GM23338 (cell line): Measurements from ENCODE around the gene KIAA1671.

Experiments
- CREB1 ChIP-seq: fragments of 250-450 bp; sonication (Bioruptor Pico); IDR thresholded peaks from 2 replicates; pipeline ENCODE4 v1.5.0; 2020; ENCODE audit warnings: low read depth, mild to moderate bottlenecking, moderate library complexity
- EZH2 ChIP-seq: fragments of 200-600 bp; sonication (generic); IDR thresholded peaks from one replicate; pipeline ENCODE4 v1.8.0; 2017; ENCODE audit warnings: antibody characterized with exemption, mild to moderate bottlenecking, low read depth; ENCODE audit not compliant: unreplicated experiment
- EZH2phosphoT487 ChIP-seq: fragments of 200-600 bp; sonication (generic); IDR thresholded peaks from one replicate; pipeline ENCODE4 v1.8.1; 2018; ENCODE audit warnings: antibody characterized with exemption; ENCODE audit not compliant: unreplicated experiment
- JUNB ChIP-seq: IDR thresholded peaks from one replicate; pipeline ENCODE4 v1.6.1; 2016; ENCODE audit warnings: antibody characterized with exemption; ENCODE audit not compliant: unreplicated experiment
- NANOG ChIP-seq: IDR thresholded peaks from 2 replicates; pipeline ENCODE4 v1.6.1; 2016; ENCODE audit warnings: antibody characterized with exemption, borderline replicate concordance
- POLR2AphosphoS5 ChIP-seq: IDR thresholded peaks from 2 replicates; pipeline ENCODE4 v1.6.1; 2016; ENCODE audit warnings: antibody characterized with exemption, low read depth
- STAT1 ChIP-seq: IDR thresholded peaks from one replicate; pipeline ENCODE4 v1.6.1; 2016; ENCODE audit warnings: antibody characterized with exemption; ENCODE audit not compliant: unreplicated experiment
- ZNF114 ChIP-seq: fragments of 250-450 bp; sonication (Bioruptor Pico); IDR thresholded peaks from 2 replicates; pipeline ENCODE4 v1.5.0; 2020; ENCODE audit warnings: mild to moderate bottlenecking, moderate library complexity
- TF ChIP-seq, protein P1 (sequence below), 2 experiments: fragments of 200-600 bp in 1 of 2; sonication (generic) in 1 of 2; conservative IDR thresholded peaks; 2 replicates each; pipeline versions ENCODE4 v1.5.1 to v1.6.1; 2016 to 2017; ENCODE audit warnings: antibody characterized with exemption in 2 of 2, low read depth in 2 of 2, mild to moderate bottlenecking in 2 of 2, moderate library complexity in 1 of 2
- TF ChIP-seq, protein P2 (sequence below): IDR thresholded peaks from one replicate; pipeline ENCODE4 v1.6.1; 2018; ENCODE audit warnings: antibody characterized with exemption; ENCODE audit not compliant: unreplicated experiment
- TF ChIP-seq, protein P3 (sequence below): IDR thresholded peaks from 2 replicates; pipeline ENCODE4 v1.6.1; 2016; ENCODE audit warnings: antibody characterized with exemption

DNA sequence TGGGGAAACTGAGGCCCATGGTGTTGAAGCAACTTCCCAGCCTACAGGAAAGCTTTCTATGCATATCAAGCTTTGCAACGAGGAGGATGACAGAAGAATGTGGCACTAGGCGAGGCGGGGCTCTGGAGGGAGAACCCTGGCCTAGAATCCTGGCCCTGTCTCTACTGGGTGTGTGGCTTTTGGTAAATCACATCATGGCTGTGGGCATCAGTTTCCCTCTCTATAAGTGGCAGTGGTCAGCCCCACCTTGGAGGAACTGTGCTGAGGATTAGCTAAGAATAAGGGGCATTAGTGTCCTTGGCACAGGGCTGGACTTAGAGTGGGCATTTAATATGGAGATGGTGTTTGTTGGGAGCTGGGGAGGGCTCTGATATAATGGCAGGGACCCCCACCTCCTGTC lies 124.5 kb downstream of the KIAA1671 start:
- TF ChIP-seq, protein P1, sequence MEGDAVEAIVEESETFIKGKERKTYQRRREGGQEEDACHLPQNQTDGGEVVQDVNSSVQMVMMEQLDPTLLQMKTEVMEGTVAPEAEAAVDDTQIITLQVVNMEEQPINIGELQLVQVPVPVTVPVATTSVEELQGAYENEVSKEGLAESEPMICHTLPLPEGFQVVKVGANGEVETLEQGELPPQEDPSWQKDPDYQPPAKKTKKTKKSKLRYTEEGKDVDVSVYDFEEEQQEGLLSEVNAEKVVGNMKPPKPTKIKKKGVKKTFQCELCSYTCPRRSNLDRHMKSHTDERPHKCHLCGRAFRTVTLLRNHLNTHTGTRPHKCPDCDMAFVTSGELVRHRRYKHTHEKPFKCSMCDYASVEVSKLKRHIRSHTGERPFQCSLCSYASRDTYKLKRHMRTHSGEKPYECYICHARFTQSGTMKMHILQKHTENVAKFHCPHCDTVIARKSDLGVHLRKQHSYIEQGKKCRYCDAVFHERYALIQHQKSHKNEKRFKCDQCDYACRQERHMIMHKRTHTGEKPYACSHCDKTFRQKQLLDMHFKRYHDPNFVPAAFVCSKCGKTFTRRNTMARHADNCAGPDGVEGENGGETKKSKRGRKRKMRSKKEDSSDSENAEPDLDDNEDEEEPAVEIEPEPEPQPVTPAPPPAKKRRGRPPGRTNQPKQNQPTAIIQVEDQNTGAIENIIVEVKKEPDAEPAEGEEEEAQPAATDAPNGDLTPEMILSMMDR (conservative IDR thresholded peaks at IDR 0.05; ENCODE audit: low read depth in 2 of 2), result no peak
- TF ChIP-seq, protein P2, sequence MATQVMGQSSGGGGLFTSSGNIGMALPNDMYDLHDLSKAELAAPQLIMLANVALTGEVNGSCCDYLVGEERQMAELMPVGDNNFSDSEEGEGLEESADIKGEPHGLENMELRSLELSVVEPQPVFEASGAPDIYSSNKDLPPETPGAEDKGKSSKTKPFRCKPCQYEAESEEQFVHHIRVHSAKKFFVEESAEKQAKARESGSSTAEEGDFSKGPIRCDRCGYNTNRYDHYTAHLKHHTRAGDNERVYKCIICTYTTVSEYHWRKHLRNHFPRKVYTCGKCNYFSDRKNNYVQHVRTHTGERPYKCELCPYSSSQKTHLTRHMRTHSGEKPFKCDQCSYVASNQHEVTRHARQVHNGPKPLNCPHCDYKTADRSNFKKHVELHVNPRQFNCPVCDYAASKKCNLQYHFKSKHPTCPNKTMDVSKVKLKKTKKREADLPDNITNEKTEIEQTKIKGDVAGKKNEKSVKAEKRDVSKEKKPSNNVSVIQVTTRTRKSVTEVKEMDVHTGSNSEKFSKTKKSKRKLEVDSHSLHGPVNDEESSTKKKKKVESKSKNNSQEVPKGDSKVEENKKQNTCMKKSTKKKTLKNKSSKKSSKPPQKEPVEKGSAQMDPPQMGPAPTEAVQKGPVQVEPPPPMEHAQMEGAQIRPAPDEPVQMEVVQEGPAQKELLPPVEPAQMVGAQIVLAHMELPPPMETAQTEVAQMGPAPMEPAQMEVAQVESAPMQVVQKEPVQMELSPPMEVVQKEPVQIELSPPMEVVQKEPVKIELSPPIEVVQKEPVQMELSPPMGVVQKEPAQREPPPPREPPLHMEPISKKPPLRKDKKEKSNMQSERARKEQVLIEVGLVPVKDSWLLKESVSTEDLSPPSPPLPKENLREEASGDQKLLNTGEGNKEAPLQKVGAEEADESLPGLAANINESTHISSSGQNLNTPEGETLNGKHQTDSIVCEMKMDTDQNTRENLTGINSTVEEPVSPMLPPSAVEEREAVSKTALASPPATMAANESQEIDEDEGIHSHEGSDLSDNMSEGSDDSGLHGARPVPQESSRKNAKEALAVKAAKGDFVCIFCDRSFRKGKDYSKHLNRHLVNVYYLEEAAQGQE, result no peak
- TF ChIP-seq EZH2phosphoT487 (no peak), EZH2 (no peak), JUNB (no peak), POLR2AphosphoS5 (no peak), CREB1 (CRISPR knock-in tag) (no peak), NANOG (no peak), ZNF114 (no peak), STAT1 (no peak)
- TF ChIP-seq, protein P3, sequence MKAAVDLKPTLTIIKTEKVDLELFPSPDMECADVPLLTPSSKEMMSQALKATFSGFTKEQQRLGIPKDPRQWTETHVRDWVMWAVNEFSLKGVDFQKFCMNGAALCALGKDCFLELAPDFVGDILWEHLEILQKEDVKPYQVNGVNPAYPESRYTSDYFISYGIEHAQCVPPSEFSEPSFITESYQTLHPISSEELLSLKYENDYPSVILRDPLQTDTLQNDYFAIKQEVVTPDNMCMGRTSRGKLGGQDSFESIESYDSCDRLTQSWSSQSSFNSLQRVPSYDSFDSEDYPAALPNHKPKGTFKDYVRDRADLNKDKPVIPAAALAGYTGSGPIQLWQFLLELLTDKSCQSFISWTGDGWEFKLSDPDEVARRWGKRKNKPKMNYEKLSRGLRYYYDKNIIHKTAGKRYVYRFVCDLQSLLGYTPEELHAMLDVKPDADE, result no peak
